ENCODE measurements around the gene CLSTN2.
"Not testable (repeated sequence)": the region's sequence is repeated elsewhere in the genome, so short reads cannot be mapped to it uniquely, and the experiment has no call there.

Gene CLSTN2

GRCh38 chr3:140384876-140385275 is 449.9 kb downstream of the CLSTN2 start:
- DNase-seq (ENCODE audit: low read depth), result no peak

- no peak for DNase-seq (ENCODE audit: low read depth)
These were observed 451.5 kb downstream of the CLSTN2 start for GRCh38 chr3:140386357-140387100.

DNA sequence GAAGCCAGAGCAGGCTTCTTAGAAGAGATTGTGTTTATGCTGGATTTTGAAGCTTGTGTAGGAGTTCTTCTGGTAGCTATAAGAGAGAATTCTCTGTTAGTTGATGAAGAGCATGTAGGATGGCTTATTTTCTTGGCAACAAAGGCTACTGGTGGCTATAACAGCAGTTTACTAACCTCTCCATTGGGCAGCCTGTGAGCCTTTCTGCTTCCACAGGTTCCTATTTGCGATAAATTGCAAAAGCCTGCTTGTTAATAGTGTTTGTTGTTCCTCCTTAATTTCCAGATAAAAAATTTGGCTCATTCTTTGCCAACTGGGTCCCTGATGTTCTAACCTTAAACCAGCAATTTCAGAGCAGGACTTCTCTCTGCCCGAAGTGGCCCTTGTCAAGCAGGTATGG is 452.3 kb downstream of the CLSTN2 start:
- no peak for DNase-seq (ENCODE audit: low read depth)

DNA sequence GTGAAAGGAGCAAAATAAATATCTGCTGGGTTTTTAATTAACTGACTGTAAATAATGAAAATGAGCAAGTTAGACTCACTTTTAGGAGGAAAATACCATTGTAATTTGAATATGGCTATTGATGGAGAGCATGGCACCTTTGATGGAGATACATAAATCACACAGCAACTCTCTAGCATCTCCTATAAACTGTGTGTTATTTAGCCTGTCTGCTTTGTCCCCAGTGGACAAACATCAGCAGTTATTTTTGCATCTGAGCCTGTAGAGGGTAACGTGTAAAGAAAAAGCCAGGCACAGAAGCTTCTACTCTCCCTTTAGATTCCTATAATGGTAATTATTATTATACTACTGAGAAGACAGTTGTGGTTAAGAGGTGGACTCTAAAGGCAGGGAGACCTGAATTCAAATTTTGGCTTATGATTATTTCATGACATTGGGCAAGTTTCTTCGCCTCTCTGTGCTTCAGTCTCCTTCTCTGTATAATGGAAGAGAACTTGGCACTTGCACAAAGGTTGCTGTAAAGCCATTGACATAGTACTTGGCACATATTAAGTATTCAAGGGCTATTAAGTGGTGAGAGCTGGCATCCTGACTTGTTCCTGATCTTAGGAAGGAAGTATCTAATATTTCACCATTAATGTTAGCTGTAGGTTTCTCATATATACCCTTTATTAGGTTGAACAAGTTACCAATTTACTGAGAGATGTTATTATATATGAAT is 453.4 kb downstream of the CLSTN2 start:
- DNase-seq (ENCODE audit: low read depth), result no peak

DNA sequence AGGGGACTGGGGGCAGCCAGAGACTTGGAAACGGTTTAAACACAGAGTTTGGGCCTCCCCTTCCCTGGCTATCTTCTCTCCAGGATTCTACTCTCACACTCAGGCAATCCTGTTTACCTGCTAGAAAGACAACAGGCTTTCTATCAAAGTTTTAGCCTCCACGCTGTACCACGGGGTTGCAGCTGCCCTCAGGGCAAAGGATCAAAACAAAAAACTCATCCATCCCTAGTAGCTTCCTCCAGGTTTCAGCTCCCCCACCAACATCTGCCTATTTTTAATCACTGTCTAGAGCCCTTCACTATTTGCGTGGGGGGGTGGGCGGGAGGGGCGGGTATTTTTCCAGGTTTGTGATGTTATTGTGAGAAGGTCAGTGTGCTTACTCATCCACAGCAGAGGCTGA is 456.1 kb downstream of the CLSTN2 start:
- no peak for DNase-seq (ENCODE audit: low read depth)

DNA sequence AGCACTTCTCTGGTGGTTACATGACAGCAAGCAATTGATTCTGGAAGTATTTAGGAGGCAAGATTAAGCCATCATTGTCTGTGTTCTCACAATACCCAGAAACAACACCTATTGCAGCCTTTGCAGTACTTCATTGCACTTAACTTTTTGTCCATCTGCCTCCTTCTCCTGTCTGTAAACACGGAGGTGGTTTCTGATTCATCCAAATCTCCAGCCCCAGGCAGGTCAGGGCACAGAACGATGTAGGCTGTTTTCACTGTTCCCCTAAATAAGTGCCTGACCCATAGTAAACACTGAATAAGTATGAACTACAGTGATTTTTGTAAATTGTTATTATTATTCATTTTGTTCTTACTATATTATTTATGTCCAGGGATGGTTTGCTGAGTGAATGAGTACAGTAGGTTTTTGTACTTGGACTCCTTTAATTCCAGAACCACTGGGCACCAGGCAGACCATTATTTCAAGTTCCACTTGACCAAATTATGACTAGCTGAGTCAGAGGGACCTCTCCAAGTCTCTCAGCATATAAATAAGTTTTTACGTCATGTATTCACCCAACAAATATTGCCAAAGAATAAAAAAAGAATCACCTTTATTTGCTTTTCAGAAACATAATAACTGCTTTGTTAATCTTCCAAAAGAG is 459.6 kb downstream of the CLSTN2 start:
- DNase-seq (ENCODE audit: low read depth), result no peak

GRCh38 chr3:140395134-140396075 is 460.4 kb downstream of the CLSTN2 start:
- DNase-seq (ENCODE audit: low read depth), result no peak

GRCh38 chr3:140396110-140396509 is 461.1 kb downstream of the CLSTN2 start:
- no peak for DNase-seq (ENCODE audit: low read depth)

DNA sequence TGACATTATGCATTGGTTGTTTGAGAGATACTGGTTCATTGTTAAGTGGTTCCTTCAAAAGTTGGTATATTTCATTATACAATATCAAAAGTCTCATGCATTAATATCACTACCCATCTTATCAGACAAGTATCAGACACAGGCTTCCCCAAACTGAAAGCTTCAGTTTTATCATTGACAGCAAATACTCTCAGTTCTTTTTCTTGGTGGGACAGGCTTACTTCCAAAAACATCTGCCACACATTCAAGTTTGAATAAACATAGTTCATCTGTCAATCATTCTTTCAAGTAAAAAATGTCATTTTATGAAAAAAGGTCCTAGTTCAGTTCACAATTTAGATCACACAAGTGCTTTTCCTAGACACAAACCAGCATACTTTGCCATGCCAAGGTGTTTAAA is 462.9 kb downstream of the CLSTN2 start:
- DNase-seq (ENCODE audit: low read depth), result no peak

GRCh38 chr3:140398387-140398786 is 463.4 kb downstream of the CLSTN2 start:
- no peak for DNase-seq (ENCODE audit: low read depth)

DNA sequence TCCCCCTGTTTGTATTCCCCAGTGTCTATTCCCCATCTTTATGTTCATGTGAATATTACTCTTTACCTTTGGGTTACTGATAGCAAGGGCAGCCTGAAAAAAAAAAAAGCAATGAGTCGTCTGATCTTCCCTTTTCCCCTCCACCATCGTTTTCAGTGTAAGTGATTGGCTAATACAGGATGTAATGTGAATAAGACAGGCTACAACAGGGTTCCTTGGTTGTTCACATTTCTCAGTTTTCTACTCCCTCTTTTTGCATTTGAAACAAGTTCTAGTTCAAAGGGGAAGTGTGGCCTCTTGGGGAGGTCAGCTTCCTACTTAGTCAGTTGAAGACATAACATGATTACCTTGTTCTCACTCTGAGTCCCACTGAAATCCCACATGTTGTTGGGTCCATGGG is 464.9 kb downstream of the CLSTN2 start:
- no peak for DNase-seq (ENCODE audit: low read depth)

- no peak for DNase-seq (ENCODE audit: low read depth)
These were observed 468.1 kb downstream of the CLSTN2 start for GRCh38 chr3:140403079-140403478.

DNA sequence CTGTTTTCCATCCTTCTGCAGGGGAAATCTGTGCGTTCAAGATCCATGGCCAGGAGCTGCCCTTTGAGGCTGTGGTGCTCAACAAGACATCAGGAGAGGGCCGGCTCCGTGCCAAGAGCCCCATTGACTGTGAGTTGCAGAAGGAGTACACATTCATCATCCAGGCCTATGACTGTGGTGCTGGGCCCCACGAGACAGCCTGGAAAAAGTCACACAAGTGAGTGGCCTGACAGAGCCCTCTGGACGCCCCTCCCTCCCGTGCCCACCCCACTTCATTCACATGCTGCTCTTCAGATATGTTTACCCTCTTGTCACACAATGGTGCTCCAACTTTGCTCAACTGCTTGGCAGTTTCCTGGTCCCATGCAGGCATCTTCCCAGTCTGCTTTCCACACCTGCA is 468.6 kb downstream of the CLSTN2 start:
- DNase-seq (ENCODE audit: low read depth), result no peak

DNA sequence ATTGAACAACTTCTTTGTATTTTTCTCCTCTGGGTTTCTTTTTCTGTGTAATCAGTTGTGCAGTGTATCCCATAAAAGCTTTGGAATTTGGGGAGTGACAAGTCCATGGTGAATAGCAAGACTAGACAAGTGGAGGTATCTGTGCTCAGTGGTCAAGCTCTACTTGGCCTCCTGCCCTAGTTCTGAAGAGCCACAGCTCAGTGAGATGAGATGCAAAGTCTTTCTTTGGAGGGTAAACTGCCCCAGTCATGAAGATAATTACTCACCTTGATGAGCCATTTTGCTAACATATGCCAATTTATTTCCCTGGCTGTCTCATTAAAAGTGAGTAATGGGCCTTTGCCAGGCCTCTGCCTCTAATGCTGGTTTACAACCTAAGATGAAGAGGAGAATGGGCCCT is 471.7 kb downstream of the CLSTN2 start:
- no peak for DNase-seq (ENCODE audit: low read depth)

- no peak for DNase-seq (ENCODE audit: low read depth)
These were observed 473.3 kb downstream of the CLSTN2 start for GRCh38 chr3:140408252-140408651.

GRCh38 chr3:140416666-140417065 is 481.7 kb downstream of the CLSTN2 start:
- no peak for DNase-seq (ENCODE audit: low read depth)

GRCh38 chr3:140420621-140421357 is 485.8 kb downstream of the CLSTN2 start:
- no peak for DNase-seq (ENCODE audit: low read depth)

DNA sequence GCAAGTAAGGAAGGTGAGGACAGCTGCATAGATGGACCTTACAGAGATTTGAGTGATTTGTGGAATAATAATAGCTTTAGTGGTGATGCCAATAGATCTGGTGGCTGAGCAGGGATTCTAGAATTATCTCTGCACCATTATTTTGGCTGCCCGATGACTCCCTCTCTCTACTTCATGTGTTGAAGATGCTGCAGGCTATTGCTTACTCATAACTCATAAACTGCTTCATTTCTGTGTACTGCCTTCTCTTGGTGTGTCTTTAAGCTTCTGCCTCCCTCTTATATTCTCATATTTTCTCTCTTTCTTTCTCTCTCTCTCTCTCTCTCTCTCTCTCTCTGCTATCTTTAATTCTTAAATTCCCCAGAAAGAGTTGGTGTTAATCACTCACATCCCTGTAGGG is 486.9 kb downstream of the CLSTN2 start:
- no peak for DNase-seq (ENCODE audit: low read depth)

GRCh38 chr3:140423146-140423545 is 488.2 kb downstream of the CLSTN2 start:
- DNase-seq (ENCODE audit: low read depth), result no peak

DNA sequence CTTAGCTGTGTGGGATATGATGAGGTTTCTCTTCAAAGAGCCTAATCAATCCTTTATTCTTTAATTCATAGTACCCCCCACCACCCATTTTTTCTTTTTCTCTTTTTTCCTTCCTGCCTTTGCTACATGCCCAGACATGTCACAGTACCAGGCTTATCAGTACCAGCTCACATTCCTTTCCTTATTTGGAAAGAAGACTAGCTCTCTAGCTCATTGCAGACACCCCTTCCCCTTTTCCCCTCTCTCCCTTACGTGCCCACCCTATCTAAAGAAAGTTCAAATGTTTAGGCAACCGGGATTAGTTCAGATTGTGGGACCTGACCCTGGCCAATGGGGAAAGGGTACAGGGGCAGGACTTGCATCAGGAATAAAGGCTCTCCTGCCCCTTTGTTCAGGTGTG is 488.6 kb downstream of the CLSTN2 start:
- DNase-seq (ENCODE audit: low read depth), result not testable (repeated sequence)

GRCh38 chr3:140424211-140424610 is 489.2 kb downstream of the CLSTN2 start:
- DNase-seq (ENCODE audit: low read depth), result no peak
